ENCODE measurements around the gene SPTBN1.

DNA sequence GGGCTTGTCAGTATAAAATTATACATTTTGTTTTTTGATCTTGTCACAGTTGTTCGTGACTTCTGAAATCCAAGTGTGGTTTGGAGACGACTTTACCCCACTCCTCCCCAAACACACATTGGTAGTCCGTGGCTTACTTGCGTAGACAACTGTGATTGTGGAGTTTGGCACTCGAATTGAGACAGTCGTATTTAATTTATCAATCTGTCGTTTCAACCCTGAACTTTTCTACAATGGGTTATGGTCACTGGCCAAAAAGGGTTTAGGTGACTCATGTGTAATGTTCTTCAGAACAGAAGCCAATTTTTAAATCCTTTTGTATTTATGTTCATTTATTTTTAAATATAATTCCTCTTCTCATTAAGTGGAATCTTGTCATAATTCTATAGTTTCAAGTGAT, 129.9 kb downstream of the SPTBN1 start:
- TF ChIP-seq, protein P1, sequence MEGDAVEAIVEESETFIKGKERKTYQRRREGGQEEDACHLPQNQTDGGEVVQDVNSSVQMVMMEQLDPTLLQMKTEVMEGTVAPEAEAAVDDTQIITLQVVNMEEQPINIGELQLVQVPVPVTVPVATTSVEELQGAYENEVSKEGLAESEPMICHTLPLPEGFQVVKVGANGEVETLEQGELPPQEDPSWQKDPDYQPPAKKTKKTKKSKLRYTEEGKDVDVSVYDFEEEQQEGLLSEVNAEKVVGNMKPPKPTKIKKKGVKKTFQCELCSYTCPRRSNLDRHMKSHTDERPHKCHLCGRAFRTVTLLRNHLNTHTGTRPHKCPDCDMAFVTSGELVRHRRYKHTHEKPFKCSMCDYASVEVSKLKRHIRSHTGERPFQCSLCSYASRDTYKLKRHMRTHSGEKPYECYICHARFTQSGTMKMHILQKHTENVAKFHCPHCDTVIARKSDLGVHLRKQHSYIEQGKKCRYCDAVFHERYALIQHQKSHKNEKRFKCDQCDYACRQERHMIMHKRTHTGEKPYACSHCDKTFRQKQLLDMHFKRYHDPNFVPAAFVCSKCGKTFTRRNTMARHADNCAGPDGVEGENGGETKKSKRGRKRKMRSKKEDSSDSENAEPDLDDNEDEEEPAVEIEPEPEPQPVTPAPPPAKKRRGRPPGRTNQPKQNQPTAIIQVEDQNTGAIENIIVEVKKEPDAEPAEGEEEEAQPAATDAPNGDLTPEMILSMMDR (IDR thresholded peaks at IDR 0.05) = no peak
- TF ChIP-seq POLR2A (IDR thresholded peaks at IDR 0.05) (no peak), POLR2AphosphoS5 (IDR thresholded peaks at IDR 0.05) (no peak)

All from stomach (tissue), 4 donors.